AG04449 (cell line): Measurements from ENCODE around the gene RALBP1.

Source experiments
- CTCF ChIA-PET: fragments of 350-600 bp; formaldehyde crosslinking; extraction: SDS; loops from one replicate; lab custom pipeline; 2021; ENCODE audit warnings: antibody characterized with exemption; lab: Yijun Ruan, JAX
- POLR2A ChIA-PET: fragments of 400-600, 350-600 bp; formaldehyde crosslinking; extraction: SDS; loops from one replicate; lab custom pipeline; 2020; ENCODE audit warnings: antibody characterized with exemption, inconsistent platforms; lab: Yijun Ruan, JAX
- DNase-seq: peaks from one replicate; pipeline ENCODE4 v3.0.0-alpha.2; 2010; ENCODE audit warnings: low read depth, low spot score
- H3K4me3 ChIP-seq: 2 replicates; pipeline ENCODE4 v1.5.1; 2011; ENCODE audit warnings: low read depth, mild to moderate bottlenecking, control low read depth, low read length
- CTCF ChIP-seq: IDR thresholded peaks from one replicate; pipeline ENCODE4 v1.5.1; 2011; ENCODE audit warnings: mild to moderate bottlenecking, moderate library complexity, low read length, control low read depth, inconsistent platforms; ENCODE audit not compliant: insufficient read depth; ENCODE audit errors: missing control alignments

Gene RALBP1

GRCh38 chr18:9565407-9565806, 90.1 kb downstream of the RALBP1 start:
- no peak for DNase-seq
- no peak for TF ChIP-seq CTCF
- ChIA-PET POLR2A (no interaction called here), CTCF (interaction anchor here (0.6 to 9.7 kb wide), 3 partner anchors 10 to 133 kb away, joined by 3 to 66 read pairs (median 3); no protein-coding TSS in a partner anchor)
- H3K4me3 ChIP-seq, result no peak overlapping the region

GRCh38 chr18:9568186-9568585, 92.9 kb downstream of the RALBP1 start:
- ChIA-PET POLR2A (no interaction called here), CTCF (interaction anchor here (0.6 to 9.7 kb wide), 5 partner anchors 7 to 336 kb away, joined by 3 to 66 read pairs (median 5); no protein-coding TSS in a partner anchor)
- H3K4me3 ChIP-seq, result no peak overlapping the region

GRCh38 chr18:9569178-9569577, 93.9 kb downstream of the RALBP1 start:
- no peak overlapping the region for H3K4me3 ChIP-seq
- CTCF ChIA-PET, result interaction anchor here (1.2 to 9.7 kb wide), 2 partner anchors 6 to 16 kb away, joined by 3 to 66 read pairs; no protein-coding TSS in a partner anchor
- DNase-seq, result no peak
- no peak for TF ChIP-seq CTCF
- POLR2A ChIA-PET, result interaction anchor here (1.0 kb wide), 1 partner anchor 8 kb away, joined by 3 read pairs; no protein-coding TSS in a partner anchor

More at GRCh38 chr18:9568186-9568585, 92.9 kb downstream of the RALBP1 start:
- TF ChIP-seq CTCF, result no peak
- no peak for DNase-seq

GRCh38 chr18:9570255-9570654, 94.9 kb downstream of the RALBP1 start:
- POLR2A ChIA-PET, result interaction anchor here (1.0 kb wide), 1 partner anchor 9 kb away, joined by 3 read pairs; no protein-coding TSS in a partner anchor
- CTCF ChIA-PET, result no interaction called here
- DNase-seq, result no peak
- TF ChIP-seq CTCF, result no peak
- no peak overlapping the region for H3K4me3 ChIP-seq

- TF ChIP-seq CTCF, result no peak
- no peak for DNase-seq
- ChIA-PET CTCF (no interaction called here), POLR2A (no interaction called here)
- H3K4me3 ChIP-seq, result no peak overlapping the region
Measured at GRCh38 chr18:9571546-9571945, 96.2 kb downstream of the RALBP1 start.

GRCh38 chr18:9574473-9575115, 99.3 kb downstream of the RALBP1 start:
- no peak overlapping the region for H3K4me3 ChIP-seq
- no peak for TF ChIP-seq CTCF
- ChIA-PET POLR2A (no interaction called here), CTCF (interaction anchor here (1.0 to 4.1 kb wide), 17 partner anchors 10 to 377 kb away, joined by 3 to 66 read pairs (median 5); no protein-coding TSS in a partner anchor)
- no peak for DNase-seq
